Stimulated activated CD4-positive, alpha-beta T cell treated with anti-CD3 and anti-CD28 coated beads, Interleukin-4, amount 100 ng/mL, for 24 hours (primary cell): ENCODE data around the gene VWA8.
"Not testable (repeated sequence)": the region's sequence is repeated elsewhere in the genome, so short reads cannot be mapped to it uniquely, and the experiment has no call there.

Experiments
- DNase-seq: peaks from one replicate; pipeline ENCODE4 v3.0.0-alpha.2; 2020

Gene VWA8

GRCh38 chr13:41546372-41547190, 414.3 kb downstream of the VWA8 start:
- no peak for DNase-seq

GRCh38 chr13:41545432-41545707, 415.5 kb downstream of the VWA8 start:
- DNase-seq: no peak

- no peak for DNase-seq
Observed at GRCh38 chr13:41543664-41544300, 417.1 kb downstream of the VWA8 start.

GRCh38 chr13:41542799-41543198, 418.1 kb downstream of the VWA8 start:
- DNase-seq: not testable (repeated sequence)

- DNase-seq: no peak
Observed at GRCh38 chr13:41542281-41542680, 418.6 kb downstream of the VWA8 start.

DNA sequence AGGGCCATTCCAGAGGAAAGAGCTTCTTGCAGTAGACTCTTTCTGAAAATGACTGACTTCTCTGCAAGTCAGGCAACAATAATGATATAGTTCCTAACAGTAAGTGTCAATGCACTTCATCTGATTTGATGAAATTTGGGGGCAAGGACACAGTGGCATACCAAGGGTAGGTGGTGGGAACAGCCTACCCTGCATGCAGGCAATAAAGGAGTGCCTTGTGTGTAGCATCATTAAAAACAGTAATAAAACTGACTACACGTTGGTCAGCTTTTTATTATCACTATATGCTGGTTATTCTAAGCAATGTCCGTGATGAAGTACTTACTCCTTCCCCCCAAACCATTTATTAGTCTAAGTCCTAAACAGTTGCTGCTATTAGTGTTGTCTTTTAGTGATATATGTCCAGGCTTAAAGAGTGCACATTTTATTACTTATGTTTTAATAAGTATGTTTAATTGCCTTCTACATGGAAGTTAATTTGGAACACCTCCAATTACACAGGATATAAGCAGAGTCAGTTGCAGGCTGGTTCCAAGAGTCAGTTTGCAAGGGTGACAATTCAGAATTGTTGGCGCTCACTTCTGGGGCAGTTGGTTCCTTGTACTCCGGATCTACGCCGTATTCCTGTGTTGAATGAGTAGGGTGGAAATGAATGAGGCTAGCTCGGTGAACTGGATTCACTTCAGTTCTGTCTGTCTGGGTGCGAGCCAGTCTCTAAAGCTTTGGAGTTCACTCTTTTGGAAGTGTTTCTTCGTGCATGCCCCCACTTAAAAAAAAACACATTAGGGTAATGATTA, 419.6 kb downstream of the VWA8 start:
- DNase-seq: no peak

DNA sequence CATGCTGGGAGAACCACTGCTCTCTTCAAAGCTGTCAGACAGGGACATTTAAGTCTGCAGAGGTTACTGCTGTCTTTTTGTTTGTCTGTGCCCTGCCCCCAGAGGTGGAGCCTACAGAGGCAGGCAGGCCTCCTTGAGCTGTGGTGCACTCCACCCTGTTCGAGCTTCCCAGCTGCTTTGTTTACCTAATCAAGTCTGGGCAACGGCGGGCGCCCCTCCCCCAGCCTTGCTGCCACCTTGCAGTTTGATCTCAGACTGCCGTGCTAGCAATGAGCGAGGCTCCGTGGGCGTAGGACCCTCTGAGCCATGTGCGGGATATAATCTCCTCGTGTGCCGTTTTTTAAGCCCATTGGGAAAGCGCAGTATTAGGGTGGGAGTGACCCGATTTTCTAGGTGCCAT, 420.7 kb downstream of the VWA8 start:
- peak; percentile 15 for DNase-seq

DNA sequence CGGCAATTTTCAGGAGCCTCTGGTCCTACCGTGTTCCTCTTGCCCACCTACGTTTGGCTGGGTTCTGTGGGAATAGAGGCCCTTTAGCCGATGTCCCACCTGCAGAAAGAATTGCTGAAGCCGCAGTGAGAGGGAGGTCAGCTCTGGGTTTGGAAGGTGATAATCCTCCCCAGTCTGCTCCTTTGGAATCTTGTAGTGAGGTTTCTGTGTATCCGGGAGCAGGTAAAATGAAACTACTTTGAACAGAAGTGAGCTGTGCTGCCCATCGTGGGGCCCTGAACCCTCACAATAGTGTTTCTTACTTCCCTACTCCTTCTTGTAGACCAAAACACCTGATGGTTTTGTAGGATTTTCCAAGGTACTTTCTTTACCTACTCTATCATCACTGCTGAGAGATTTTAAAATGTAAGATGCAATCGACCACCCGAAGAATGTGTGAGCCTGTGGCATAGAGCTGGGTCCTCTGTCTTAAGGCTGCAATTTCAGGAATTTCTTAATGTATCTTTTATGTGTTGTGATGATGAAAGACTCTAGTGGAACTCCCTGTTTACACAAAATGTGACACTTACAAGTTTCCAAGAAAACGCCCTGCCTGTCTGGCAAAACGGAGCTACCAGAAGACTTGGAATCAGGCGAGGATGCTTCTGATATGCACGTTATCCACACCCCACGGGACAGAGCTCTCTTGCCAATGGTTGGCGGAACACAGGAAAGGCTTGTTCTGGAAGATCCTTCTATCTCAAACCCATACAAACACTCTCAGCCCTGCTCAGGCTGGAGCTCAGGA, 427.4 kb downstream of the VWA8 start:
- DNase-seq: no peak

- DNase-seq: no peak
Observed at GRCh38 chr13:41528021-41528420, 432.9 kb downstream of the VWA8 start.

- DNase-seq: no peak
Observed at GRCh38 chr13:41520660-41521630, 440.0 kb downstream of the VWA8 start.

DNA sequence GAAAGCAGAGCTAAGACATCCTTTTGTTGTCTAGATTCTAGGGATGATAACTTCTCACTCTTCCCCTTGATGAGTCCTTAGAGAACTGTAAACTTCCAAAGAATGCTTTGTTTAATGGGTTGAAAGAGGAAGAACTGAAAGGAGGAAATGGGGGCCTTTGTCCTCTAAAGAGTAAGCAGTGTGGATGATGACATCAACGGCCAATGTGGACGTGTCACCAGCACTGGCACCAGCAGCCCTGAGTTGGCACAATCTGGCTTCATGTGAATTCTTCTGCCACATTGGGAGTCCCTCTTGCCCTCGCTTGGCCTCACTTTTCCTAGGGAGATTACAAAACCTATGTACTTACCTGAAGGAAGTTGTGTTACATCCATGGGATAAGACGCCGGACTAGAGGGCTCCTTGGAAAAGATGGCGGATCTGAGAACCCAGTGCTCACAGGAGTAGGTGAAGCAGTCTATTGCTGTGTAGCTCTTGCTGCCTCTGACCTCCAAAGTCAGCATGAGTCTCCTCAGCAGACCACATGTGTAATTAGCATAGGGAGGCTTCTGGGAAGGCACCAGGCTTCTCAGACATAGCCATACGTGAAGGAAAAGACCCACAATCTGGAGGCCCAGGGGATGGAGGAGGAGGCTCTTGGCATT, 440.8 kb downstream of the VWA8 start:
- DNase-seq: no peak
